ENCODE measurements around the gene GRHPR.

- TF ChIP-seq CTCF (IDR thresholded peaks at IDR 0.05), result no peak
- no peak for TF ChIP-seq POLR2A (IDR thresholded peaks at IDR 0.05)
Observed at GRCh38 chr9:37485389-37486255, 63.1 kb downstream of the GRHPR start, which contains the start of gene POLR1E.

All from lower leg skin (tissue), 3 donors.